GM06990 (cell line): ENCODE data around the gene HLCS.
A peak's percentile ranks its signal among the peaks of the same experiment; 100 is the strongest.

Experiments used
- DNase-seq: peaks from one replicate; pipeline ENCODE4 v3.0.0-alpha.2; 2011; ENCODE audit not compliant: insufficient read length; ENCODE audit errors: extremely low read depth
- H3K27me3 ChIP-seq: replicated peaks from 2 replicates; pipeline ENCODE4 v1.6.0; 2011; ENCODE audit warnings: low read length; ENCODE audit not compliant: control insufficient read depth, insufficient read depth
- H3K36me3 ChIP-seq: 2 replicates; pipeline ENCODE4 v1.5.1; 2011; ENCODE audit warnings: low read length; ENCODE audit not compliant: control insufficient read depth, insufficient read depth
- H3K4me3 ChIP-seq: replicated peaks from 2 replicates; pipeline ENCODE4 v1.5.1; 2011; ENCODE audit warnings: low read depth, mild to moderate bottlenecking, control low read depth, low read length
- CTCF ChIP-seq: IDR thresholded peaks from 2 replicates; pipeline ENCODE4 v1.5.1; 2011; ENCODE audit warnings: low read length, control low read depth, mild to moderate bottlenecking, inconsistent platforms; ENCODE audit not compliant: insufficient read depth, poor library complexity, severe bottlenecking

The HLCS gene

GRCh38 chr21:36856643-36857042 lies 109.8 kb downstream of the HLCS start:
- TF ChIP-seq CTCF = no peak
- H3K4me3 ChIP-seq = no peak overlapping the region
- H3K27me3 ChIP-seq = no peaks in the 10 kb centered on the region
- no peak for DNase-seq
- H3K36me3 ChIP-seq = no peaks in the 10 kb centered on the region

- no peak for DNase-seq
- H3K36me3 ChIP-seq = no peaks in the 10 kb centered on the region
- TF ChIP-seq CTCF = peak; percentile 67
- H3K27me3 ChIP-seq = no peaks in the 10 kb centered on the region
- no peak overlapping the region for H3K4me3 ChIP-seq
Measured at GRCh38 chr21:36854391-36854790, 112.1 kb downstream of the HLCS start.

- Histone ChIP-seq H3K36me3 (no peaks in the 10 kb centered on the region), H3K27me3 (no peaks in the 10 kb centered on the region), H3K4me3 (no peak overlapping the region)
- DNase-seq = no peak
- no peak for TF ChIP-seq CTCF
Measured at GRCh38 chr21:36852864-36853263, 113.6 kb downstream of the HLCS start.

- H3K36me3 ChIP-seq = no peaks in the 10 kb centered on the region
- no peak for TF ChIP-seq CTCF
- H3K4me3 ChIP-seq = no peak overlapping the region
- DNase-seq = no peak
- H3K27me3 ChIP-seq = no peaks in the 10 kb centered on the region
Measured at GRCh38 chr21:36852293-36852692, 114.2 kb downstream of the HLCS start.

GRCh38 chr21:36851121-36851520 lies 115.3 kb downstream of the HLCS start:
- no peak for DNase-seq
- Histone ChIP-seq H3K36me3 (no peaks in the 10 kb centered on the region), H3K4me3 (no peak overlapping the region), H3K27me3 (no peaks in the 10 kb centered on the region)
- TF ChIP-seq CTCF = no peak

GRCh38 chr21:36850372-36850771 lies 116.1 kb downstream of the HLCS start:
- H3K36me3 ChIP-seq = no peaks in the 10 kb centered on the region
- TF ChIP-seq CTCF = no peak
- H3K4me3 ChIP-seq = no peak overlapping the region
- DNase-seq = no peak
- H3K27me3 ChIP-seq = no peaks in the 10 kb centered on the region
